A204.1 (cell line): ENCODE results near the gene CACNA2D3.

Experiments used
- FAIRE-seq: peaks from 2 replicates; lab custom pipeline; 2012; peaks lifted over from hg19 to GRCh38; lab: Jason Lieb, UNC

Gene CACNA2D3

DNA sequence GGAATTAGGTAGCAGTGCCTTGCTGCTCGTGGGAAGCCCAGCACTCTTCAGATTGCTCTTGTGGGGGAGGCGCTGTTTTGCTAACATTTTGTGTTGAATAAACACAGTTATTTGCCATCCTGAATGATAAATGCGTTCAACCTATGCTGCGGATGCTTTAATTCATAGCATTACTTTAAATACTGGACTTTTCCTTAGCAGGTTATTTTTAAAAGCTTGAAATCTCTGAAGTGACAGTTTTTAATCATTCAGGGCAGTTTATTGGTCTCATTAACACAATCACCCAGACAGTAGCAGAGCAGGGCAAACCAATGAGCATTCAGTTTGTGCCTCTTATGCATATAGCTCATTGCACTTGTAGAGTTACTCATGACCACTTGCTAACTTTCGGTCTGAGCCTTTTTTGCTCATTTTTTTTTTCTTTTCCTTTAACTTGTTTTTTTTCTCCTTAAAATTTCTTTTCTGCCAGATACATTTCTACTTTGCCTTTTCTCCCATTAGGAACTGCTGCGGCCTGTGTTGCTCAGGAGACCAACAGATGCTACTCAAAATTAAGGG is 5.2 kb downstream of the CACNA2D3 start:
- no peak for FAIRE-seq

DNA sequence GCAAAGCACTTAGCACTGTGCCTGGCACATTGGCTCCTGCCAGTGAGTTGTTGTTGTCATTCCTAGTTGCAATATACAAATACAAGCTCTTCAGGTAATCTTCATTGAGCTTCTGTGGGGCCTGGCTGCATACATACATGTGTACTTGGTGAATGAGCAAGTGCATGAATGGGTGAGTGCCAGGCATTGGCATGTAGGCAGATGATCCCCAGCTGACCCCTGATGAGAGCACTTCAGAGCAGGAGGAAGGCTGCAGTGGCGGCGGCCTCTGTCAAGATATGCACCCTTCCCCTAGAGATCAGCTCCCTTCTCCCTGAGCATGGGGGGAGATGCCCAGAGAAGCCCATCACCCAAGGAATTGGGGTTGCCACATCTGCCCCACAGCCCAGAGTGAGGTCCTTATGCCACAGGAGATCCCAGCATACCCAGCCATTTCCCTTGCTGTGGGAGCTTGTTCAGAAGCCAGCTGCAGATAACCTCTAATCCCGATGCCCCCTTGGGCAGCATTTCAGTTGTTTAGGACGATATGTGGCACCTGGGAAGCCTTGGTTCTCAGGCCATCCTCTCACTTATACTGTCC is 8.8 kb downstream of the CACNA2D3 start:
- no peak for FAIRE-seq

DNA sequence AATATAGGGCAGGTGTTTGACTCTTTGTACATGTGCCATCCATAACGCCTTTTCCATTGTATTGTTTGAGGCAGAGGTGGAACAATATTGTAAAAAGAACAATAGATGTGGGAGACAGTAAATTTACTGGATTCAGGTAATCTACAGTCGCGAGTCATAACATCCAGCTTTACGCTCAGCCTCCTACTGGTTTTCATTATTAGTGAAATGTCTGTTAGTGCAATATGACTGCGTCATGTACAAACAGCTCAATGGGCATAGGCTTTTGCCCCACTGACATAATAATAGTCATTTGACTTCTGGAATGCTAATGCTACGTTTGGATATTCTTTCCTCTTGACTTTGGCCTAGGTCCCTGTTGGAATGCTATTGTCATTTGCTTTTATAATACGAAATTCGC is 9.5 kb downstream of the CACNA2D3 start:
- no peak for FAIRE-seq

DNA sequence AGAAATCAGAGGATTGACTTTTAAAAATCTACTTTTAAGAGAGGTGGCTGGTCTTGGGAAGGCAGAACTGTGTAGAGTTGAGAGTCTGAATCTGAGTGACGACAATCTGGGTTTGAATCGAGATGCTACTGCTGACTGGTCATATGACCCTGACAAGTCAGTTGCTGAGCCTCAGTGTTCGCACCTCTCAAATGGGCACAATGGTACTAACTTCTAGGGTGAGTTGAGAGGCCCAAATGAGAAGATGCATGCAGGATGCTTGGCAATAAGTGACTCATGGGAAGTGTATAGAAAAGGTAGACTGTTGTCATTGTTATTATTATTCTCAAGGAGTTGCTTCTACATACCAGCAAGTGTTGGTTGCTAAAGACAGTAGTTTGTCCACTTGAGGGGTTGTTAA is 10.3 kb downstream of the CACNA2D3 start:
- FAIRE-seq: no peak

DNA sequence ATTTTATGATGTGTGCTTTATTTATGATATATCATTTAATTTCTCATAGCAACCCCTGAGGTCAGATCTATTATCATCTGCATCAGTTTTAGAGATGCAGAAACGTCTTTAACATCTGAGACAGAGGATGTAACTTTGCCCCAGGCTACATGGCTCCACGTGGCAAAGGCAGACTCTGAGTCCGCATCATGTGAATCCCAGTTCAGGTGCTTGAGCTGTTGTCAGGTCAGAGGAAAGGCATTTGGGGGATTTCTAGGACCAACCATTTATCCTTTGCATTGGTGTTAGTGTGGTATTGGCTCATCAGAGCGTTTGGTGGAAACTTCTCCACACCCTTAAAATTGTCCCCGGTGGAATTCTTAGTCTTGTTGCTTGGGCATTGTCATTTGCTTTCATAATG is 10.8 kb downstream of the CACNA2D3 start:
- FAIRE-seq: no peak

DNA sequence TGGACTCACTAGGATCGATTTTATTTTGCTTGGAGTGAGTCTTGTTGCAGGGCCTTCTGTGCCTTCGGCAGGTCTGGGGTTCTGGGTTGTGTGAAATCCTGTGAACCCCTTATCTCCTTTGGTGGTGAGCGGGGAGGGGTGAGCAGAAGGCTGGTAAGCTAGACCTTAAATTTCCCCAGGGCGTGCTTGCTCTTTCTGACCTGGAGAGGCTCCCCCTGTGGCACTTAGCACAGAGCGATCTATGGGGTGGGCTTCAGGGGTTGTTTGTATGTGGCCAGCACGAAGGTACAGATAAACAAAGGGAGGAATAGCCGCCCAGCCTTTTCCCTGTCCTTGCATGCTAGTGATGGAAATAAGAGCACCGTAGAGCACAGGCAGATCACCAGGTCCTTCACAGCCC is 11.8 kb downstream of the CACNA2D3 start:
- FAIRE-seq: no peak

DNA sequence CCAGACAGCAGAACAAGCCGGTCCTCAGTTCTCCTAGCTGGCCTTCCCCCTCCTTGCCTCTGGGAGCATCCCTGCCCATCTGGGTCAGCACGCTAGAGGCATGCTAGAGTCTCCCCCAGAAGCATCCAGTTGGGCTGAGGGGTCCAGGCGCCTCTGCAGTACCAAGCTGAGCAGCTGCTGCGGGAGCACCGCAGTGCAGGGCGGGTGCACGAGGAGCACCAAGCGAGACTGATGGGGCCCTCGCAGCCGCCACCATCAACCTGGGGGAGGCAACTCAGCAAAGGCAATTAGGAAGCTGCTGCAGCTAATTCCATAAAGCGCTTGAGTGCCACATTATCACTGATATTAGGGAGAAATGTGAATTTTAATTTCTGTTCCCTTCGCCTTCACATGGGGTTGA is 12.4 kb downstream of the CACNA2D3 start:
- FAIRE-seq: no peak

DNA sequence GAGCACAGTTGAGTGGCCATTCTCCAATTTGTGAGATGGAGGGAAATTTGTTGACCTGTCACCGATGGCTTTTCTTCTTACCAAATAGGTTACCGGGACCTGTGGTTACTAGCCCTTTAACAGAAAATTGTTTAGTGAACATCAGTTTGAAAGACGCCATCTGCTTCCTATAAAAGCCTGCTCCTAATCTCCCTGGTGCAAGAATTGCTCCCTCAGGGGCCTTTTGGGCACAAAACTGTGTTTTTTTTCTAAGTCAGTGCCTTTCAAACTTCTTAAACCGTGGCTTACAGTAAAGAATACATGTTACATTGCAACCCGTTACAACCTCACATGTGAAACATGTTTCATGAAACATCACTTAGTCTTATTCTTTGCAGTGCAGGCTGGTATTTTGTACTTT is 15.0 kb downstream of the CACNA2D3 start:
- no peak for FAIRE-seq

DNA sequence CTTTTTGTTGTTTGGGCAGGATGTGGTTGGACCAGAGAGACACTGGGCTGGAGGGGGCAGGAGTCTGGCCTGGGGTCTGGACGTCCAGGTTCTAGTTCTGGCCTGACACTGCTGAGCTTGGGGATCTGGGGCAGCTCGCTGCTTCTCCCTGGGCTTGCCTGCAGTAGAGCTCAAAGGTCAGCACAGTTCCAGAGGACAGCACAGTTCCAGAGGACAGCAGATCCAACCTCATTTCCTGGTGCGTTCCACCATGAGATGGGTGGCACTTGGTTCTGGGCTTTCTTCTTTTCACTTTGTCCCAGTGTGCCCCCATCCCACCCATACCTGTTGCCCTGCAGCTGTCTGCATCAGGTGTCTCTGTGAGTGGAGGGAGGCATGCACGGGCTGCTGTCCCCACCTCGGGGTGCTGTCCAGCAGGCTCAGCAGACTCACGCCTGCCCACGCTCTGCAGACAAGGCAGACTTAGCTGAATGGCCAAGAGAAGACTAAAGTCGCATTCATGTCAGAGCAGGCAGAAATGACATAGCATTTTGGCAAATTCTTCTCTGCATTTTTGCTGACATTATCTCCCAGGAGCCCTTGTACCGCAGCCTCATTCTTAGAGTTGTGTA is 16.7 kb downstream of the CACNA2D3 start:
- no peak for FAIRE-seq

DNA sequence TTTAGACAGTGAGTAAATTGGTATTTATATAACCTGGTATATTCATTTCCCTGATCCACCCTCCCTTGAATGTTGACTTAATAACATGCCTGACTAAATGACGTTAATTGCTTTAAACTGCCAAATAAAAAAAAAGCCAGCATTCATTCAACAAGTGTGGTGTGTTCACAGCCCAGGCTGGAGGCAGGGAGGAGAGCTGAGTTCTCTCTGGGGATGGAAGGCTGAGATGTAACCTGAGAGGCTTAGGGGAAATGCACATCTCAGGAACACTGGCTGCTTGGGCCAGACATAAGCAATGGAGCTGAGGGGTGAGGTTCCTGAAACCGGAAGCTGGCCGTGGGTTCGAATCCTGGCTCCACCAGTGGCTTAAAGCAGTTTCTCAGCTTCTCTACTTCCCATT is 17.3 kb downstream of the CACNA2D3 start:
- no peak for FAIRE-seq

DNA sequence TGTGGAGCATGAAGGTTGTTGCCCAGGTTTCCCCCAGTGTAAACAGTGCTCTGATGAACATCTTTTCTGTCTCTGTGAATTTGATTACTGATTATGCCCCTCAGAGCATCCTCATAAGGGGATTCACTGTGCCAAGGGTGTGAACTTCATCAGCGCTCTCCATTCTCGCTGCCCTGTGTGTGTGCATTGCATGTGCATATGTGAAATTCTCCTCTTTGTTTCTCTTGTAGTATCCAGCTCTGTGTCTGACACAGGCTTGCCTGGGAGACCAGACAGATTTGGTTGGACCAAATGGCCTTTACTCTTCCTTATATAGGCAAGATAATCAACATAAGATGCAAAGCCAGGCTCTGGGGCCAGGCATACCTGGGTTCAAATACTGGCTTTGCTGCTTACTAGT is 21.9 kb downstream of the CACNA2D3 start:
- FAIRE-seq: no peak

DNA sequence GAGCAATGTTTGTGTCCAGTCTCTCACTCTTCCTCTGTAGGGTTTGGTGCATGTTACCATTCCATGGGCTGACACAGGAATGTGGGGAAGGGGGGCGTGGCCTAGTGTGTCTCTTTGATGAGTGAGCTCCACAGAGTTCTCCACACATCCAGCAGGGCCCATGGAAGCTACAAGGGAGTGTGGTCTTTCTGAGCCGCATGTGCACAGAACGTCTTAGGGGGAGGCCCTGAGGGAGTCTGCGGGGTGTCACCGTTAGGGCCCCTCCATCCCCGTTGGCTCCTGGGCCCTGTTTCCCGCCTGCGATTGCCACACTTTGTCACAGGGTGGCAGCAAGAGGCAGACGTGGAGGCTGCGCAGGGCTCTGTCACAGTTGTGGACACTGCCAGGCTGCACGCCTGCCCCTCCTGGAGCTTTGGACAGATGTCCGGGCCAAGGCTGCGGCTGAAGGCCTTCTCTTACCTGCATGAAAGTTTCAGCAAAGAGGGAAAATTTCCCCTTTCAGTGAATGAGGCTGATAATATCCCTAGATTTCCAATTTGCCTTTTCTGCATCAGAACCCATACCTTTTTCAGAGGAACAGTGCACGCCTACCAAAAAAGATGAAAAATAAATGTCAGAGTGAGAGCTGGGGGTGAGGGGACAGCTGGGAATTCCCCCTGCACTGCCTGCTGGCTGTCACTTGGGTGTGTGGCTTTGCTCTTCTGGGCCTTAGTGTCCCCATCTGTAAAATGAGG is 24.3 kb downstream of the CACNA2D3 start:
- FAIRE-seq: no peak

DNA sequence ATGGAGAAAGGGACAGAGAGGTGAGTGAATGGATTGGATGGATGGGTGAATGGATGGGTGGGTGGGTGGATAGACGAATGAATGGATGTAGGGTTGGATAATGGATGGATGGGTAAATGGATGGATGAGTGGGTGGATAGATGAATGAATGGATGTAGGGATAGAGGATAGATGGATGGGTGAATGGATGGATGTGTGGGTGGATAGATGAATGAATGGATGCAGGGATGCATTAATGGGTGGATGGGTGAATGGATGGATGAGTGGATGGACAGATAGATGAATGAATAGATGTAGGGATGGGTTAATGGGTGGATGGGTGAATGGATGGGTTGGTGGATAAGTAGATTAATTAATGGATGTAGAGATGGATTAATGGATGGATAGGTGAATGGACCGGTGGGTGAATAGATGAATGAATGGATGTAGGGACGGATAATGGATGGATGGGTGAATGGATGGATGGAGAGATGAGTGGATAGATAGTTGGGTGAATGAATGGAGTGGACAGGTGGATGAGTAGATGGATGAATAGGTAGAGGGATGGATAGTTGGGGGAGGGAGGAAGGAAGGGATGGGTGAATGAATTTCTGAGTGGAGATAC is 28.6 kb downstream of the CACNA2D3 start:
- no peak for FAIRE-seq

DNA sequence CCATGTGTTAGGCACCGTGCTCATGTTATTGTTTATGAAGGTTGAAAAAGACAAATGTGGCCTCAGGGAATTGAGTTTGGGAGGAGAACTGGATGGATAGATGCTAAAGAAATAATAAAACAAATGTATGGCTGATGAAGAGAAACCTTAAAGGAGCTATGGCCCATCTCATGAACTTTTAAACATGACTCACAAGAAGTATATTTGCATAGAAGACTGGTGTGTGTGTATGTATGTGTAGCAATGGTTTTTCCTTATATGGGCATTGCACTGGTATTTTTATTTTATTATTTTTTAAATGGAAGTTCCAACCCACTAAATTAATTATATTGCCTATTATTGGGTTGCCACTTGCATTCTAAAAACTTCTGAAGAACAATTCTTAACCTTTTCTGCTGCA is 31.1 kb downstream of the CACNA2D3 start:
- no peak for FAIRE-seq

DNA sequence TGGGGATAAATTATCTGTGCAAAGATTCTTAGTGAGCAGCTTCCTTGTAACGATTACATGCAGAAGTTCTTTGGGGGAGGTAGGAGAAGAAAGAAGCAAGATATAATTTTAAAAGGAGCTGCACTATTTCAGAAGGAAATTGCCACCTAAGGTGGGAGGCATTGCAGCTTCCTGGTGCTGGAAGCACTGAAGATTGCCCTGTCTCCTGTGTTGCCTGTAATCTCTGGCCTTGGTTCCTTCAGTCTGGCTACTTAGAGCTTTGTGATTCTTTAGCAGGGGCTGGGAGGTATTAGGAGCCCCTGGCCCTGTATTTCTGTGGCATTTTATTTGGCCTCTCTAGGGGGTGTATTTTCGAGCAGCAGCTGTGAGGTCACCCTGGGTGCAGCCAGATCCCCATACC is 35.5 kb downstream of the CACNA2D3 start:
- FAIRE-seq: no peak

DNA sequence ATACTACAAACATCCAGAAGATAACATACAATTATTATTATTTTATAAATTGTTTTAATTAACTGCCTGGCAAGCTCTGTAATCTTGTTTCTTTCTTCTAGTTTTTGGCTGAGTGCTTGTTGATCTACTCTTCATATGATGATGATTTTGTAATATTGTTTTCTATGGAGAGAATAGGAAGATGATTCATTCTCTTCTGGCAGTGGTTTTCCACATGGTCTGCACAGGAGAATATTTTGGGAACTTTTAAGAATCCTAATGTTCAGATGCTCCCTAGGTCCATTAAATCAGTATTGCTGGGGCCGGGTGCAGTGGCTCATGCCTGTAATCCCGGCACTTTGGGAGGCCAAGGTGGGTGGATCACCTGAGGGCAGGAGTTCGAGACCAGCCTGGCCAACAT is 37.6 kb downstream of the CACNA2D3 start:
- FAIRE-seq: no peak

DNA sequence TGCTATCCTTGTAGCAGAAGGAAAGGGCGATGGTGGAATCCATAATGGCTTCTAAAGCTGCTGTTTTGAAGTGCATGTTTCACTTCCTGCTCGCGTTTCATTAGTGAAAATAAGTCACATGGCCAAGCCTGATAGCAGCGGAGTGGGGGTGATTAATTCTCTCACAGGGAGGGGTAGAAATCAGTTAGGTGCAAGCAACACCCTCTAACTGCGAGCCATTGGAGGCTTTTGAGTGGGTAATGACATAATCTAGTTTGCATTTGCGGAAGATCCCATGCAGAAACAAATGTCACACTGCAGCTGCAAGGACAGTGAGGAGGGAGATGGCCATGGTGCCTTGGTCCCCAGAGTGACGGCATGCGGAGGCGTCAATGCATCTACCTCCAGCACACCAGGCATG is 41.1 kb downstream of the CACNA2D3 start:
- FAIRE-seq: no peak

DNA sequence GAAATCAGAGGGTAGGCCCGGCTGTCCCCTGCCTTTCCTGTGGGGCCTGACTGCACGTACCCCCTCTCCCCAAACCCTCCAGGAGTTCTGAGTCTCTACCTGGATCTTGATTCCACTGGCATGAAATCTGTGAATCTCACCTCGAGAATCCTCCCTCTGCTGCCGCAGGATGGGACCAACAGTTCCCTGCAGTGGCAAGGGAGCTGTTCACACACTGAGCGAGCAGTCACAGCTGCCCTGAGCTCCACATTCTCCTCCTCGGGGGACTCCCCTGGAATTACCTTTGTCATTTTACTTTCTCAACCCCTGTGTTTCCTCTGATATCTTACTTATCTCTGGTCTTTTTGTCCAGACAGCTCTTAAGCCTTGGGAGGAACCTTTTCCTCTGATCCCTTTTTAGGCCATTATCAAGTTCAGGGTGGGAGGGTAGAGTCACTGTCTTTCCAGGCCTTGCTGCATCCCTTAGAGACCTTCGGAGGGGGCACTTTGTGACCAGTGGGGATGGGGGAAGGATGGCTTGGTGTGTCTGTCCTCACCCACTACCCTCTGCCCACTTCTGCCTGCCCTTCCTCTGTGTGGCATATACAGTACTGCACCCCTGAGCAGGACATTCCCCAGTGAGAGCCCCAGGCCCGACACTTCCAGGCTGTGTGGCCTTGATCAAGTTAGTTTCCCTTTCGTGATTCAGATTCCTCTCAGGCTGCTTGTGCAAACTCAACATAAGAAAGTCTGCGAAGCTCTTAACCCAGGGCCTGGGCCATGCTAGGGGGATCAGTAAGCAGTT is 42.0 kb downstream of the CACNA2D3 start:
- FAIRE-seq: no peak

DNA sequence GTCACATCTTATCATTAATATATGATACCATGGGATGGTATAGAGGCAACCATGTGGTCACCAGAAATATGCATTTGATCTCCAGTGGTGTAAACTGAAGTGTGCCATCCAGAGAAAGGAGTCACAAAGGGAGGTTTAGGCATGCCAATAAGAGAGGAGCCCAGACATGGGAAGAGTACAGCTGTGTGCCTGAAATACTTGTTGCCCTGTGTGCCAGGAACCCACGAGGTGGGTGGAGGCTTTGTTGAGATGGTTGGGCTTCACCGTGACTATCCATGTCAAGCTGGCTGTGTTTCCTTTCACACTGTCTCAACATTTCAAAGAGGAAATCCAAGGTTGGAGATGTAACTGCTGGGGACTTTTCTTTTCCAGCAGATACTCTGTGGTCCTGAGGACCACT is 43.5 kb downstream of the CACNA2D3 start:
- no peak for FAIRE-seq

DNA sequence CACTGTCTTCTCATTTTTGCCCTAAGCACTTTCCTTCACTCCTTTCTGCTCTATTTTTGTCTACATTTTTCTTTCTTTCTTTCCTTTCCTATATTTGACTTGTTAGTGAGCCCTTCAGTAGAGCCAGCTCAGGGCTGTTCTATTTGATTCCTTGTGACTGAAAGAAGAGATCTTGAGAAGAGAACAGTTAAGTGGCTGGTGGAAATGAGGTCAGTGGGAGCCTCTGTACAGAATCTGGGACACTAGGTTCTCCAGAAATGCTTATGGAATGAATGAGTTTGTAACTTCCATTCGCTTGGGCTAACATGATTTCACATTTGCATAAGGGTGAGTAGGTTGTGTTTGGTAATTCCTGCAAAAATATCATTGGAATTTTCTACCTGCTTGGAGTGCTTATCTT is 45.6 kb downstream of the CACNA2D3 start:
- no peak for FAIRE-seq

DNA sequence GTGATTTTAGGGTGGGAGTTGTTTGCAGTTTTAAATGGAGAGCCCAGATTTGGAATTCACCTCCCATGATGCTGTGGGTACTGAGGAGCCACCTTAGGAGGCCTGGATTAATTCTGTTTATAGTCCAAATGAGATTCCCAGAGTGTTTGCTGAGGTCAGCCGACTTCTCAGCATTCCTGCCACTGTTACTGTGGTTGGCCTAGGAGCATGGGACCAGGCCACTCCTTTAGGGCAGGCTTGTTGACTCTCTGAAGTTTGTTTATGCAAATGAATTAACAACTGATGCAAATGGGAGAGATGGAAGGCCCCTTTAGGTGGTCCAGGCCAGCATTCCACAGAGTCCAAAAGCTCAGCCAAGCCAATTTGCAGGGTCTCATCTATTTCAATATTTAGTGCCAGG is 46.1 kb downstream of the CACNA2D3 start:
- FAIRE-seq: no peak

DNA sequence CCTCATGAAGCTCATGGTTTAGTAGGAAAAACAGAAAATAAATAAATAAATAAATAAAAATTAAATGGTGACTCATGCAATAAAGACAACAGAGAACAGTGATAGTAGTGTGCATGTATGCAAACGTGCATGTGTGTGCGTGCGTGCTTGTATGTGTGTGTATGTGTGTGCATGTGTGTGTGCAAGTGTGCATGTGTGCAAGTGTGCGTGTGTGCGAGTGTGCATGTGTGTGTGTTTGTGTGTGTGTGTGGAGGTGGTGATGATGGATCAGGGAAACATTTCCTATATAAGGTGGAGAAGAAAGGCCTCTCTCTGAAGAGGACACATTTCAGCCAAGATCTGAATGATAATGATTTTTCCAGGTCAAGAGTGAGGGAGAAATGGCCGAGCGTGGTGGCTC is 47.2 kb downstream of the CACNA2D3 start:
- no peak for FAIRE-seq

DNA sequence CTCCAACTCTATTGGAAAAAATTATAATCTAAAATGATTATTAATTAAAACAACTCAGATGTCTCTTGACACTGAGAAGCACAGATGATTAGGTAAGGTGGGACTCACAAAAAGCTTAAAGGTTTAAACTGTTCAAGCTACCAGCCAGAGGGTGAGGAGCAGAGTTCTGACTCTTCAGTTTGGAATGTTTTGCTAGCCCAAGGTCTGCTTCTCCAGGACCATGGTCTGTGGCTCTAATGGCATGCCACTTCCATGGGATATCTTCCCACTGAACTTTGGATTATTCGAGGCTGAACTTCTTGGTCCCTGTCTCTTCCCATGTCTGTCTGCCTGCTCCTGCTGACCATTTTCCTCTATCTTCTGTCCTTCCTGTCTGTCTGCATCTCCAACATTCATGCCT is 49.2 kb downstream of the CACNA2D3 start:
- FAIRE-seq: no peak
